ENCODE data around the gene INHBE. TPM values are rescaled to one million over a fixed set of nuclear protein-coding genes. Genes with fewer than 3 reads are reported as not detected.
"Not testable (repeated sequence)": the region's sequence is repeated elsewhere in the genome, so short reads cannot be mapped to it uniquely, and the experiment has no call there.

INHBE gene
- total RNA-seq, 1 experiment from 2014 or later: 32.9 TPM

GRCh38 chr12:57430931-57431566 is 24.1 kb upstream of the INHBE start, which contains the start of gene R3HDM2:
Gene R3HDM2, minus strand, starts transcription at chr12:57431043. Its CDS starts 120,615 bp downstream, at chr12:57310428.
- Histone ChIP-seq H3K4me1 (peaks cover 7% of the 10 kb centered on the region), H3K36me3 (peaks cover 6% of the 10 kb centered on the region), H3K27me3 (no peaks in the 10 kb centered on the region), H3K27ac (peak within 1 kb of the TSS; percentile 60), H3K4me3 (peak within 1 kb of the TSS; percentile 65), H3K9me3 (replicated peaks) (no peaks in the 10 kb centered on the region)
- peak; percentile 100 for DNase-seq

- Histone ChIP-seq H3K9me3 (replicated peaks) (no peaks in the 10 kb centered on the region), H3K4me3 (peak overlapping the region; percentile 65), H3K36me3 (no peaks in the 10 kb centered on the region), H3K27ac (no peak overlapping the region), H3K4me1 (peaks cover 7% of the 10 kb centered on the region), H3K27me3 (no peaks in the 10 kb centered on the region)
- DNase-seq: no peak
Observed at GRCh38 chr12:57431654-57432188, 23.4 kb upstream of the INHBE start.

- H3K27me3 ChIP-seq: no peaks in the 10 kb centered on the region
- H3K27ac ChIP-seq: no peak overlapping the region
- no peak for DNase-seq
- H3K36me3 ChIP-seq: no peaks in the 10 kb centered on the region
- H3K9me3 ChIP-seq (replicated peaks): no peaks in the 10 kb centered on the region
- H3K4me1 ChIP-seq: peaks cover 7% of the 10 kb centered on the region
- no peak overlapping the region for H3K4me3 ChIP-seq
Observed at GRCh38 chr12:57433370-57433769, 21.7 kb upstream of the INHBE start.

GRCh38 chr12:57434517-57435223 is 20.4 kb upstream of the INHBE start, which contains the start of gene INHBC:
Gene INHBC, plus strand, starts transcription at chr12:57434784. Its CDS starts 103 bp downstream, at chr12:57434887.
- H3K4me1 ChIP-seq: peaks cover 5% of the 10 kb centered on the region
- DNase-seq: peak; percentile 59 to 73
- H3K4me3 ChIP-seq: no peak within 1 kb of the TSS
- no peaks in the 10 kb centered on the region for H3K27me3 ChIP-seq
- H3K27ac ChIP-seq: no peak within 1 kb of the TSS
- no peaks in the 10 kb centered on the region for H3K36me3 ChIP-seq
- no peaks in the 10 kb centered on the region for H3K9me3 ChIP-seq (replicated peaks)

GRCh38 chr12:57435293-57435692 is 19.8 kb upstream of the INHBE start:
- H3K27ac ChIP-seq: no peak overlapping the region
- DNase-seq: no peak
- no peaks in the 10 kb centered on the region for H3K27me3 ChIP-seq
- no peak overlapping the region for H3K4me3 ChIP-seq
- H3K9me3 ChIP-seq (replicated peaks): no peaks in the 10 kb centered on the region
- H3K4me1 ChIP-seq: peaks cover 5% of the 10 kb centered on the region
- no peaks in the 10 kb centered on the region for H3K36me3 ChIP-seq

- H3K27me3 ChIP-seq: no peaks in the 10 kb centered on the region
Observed at GRCh38 chr12:57438400-57438799, 16.7 kb upstream of the INHBE start.

GRCh38 chr12:57439762-57440266 is 15.3 kb upstream of the INHBE start:
- Histone ChIP-seq H3K4me1 (no peaks in the 10 kb centered on the region), H3K4me3 (no peak overlapping the region), H3K27ac (no peak overlapping the region), H3K36me3 (no peaks in the 10 kb centered on the region), H3K27me3 (no peaks in the 10 kb centered on the region), H3K9me3 (replicated peaks) (peaks cover 9% of the 10 kb centered on the region)
- no peak for DNase-seq

More at GRCh38 chr12:57438400-57438799, 16.7 kb upstream of the INHBE start:
- Histone ChIP-seq H3K27ac (no peak overlapping the region), H3K4me1 (no peaks in the 10 kb centered on the region), H3K36me3 (no peaks in the 10 kb centered on the region), H3K4me3 (no peak overlapping the region), H3K9me3 (replicated peaks) (peaks cover 9% of the 10 kb centered on the region)
- no peak for DNase-seq

GRCh38 chr12:57441393-57441792 is 13.7 kb upstream of the INHBE start:
- not testable (repeated sequence) for H3K27me3 ChIP-seq; H3K27ac ChIP-seq; DNase-seq; H3K9me3 ChIP-seq (replicated peaks); H3K36me3 ChIP-seq; H3K4me3 ChIP-seq; H3K4me1 ChIP-seq

GRCh38 chr12:57441846-57442427 is 13.2 kb upstream of the INHBE start:
- Histone ChIP-seq H3K27ac (no peak overlapping the region), H3K4me1 (no peaks in the 10 kb centered on the region), H3K4me3 (no peak overlapping the region), H3K9me3 (replicated peaks) (peaks cover 9% of the 10 kb centered on the region), H3K27me3 (no peaks in the 10 kb centered on the region), H3K36me3 (no peaks in the 10 kb centered on the region)
- no peak for DNase-seq

- not testable (repeated sequence) for H3K36me3 ChIP-seq, H3K27ac ChIP-seq, H3K4me1 ChIP-seq, DNase-seq, H3K27me3 ChIP-seq, H3K4me3 ChIP-seq
- peaks cover 12% of the 10 kb centered on the region for H3K9me3 ChIP-seq (replicated peaks)
Observed at GRCh38 chr12:57444337-57444736, 10.8 kb upstream of the INHBE start.

- Histone ChIP-seq H3K4me3 (no peak overlapping the region), H3K4me1 (no peaks in the 10 kb centered on the region), H3K27ac (no peak overlapping the region), H3K9me3 (replicated peaks) (peaks cover 12% of the 10 kb centered on the region), H3K27me3 (no peaks in the 10 kb centered on the region), H3K36me3 (no peaks in the 10 kb centered on the region)
- DNase-seq: no peak
Observed at GRCh38 chr12:57444744-57445143, 10.4 kb upstream of the INHBE start.

GRCh38 chr12:57446292-57446960 is 8.7 kb upstream of the INHBE start:
- DNase-seq: no peak
- H3K27ac ChIP-seq: no peak overlapping the region
- no peaks in the 10 kb centered on the region for H3K27me3 ChIP-seq
- H3K36me3 ChIP-seq: no peaks in the 10 kb centered on the region
- no peak overlapping the region for H3K4me3 ChIP-seq
- no peaks in the 10 kb centered on the region for H3K4me1 ChIP-seq
- H3K9me3 ChIP-seq (replicated peaks): peaks cover 12% of the 10 kb centered on the region

- H3K9me3 ChIP-seq (replicated peaks): 0 out of 2 replicates have a peak, but pooled peaks cover 3% of the 10 kb centered on the region
- H3K27me3 ChIP-seq: no peaks in the 10 kb centered on the region
- DNase-seq: no peak
- no peaks in the 10 kb centered on the region for H3K36me3 ChIP-seq
- no peak overlapping the region for H3K27ac ChIP-seq
- peaks cover 6% of the 10 kb centered on the region for H3K4me1 ChIP-seq
- H3K4me3 ChIP-seq: no peak overlapping the region
Observed at GRCh38 chr12:57448669-57449068, 6.4 kb upstream of the INHBE start.

- Histone ChIP-seq H3K27me3 (no peaks in the 10 kb centered on the region), H3K4me3 (no peak overlapping the region), H3K9me3 (replicated peaks) (0 out of 2 replicates have a peak, but pooled peaks cover 3% of the 10 kb centered on the region), H3K4me1 (peaks cover 10% of the 10 kb centered on the region), H3K27ac (no peak overlapping the region), H3K36me3 (no peaks in the 10 kb centered on the region)
- no peak for DNase-seq
Observed at GRCh38 chr12:57449375-57449774, 5.7 kb upstream of the INHBE start.
